GM18507 (cell line): ENCODE measurements around the gene PHLDB2.

Source experiments
- DNase-seq: peaks from one replicate; pipeline ENCODE4 v3.0.0; 2011; ENCODE audit warnings: low read depth; ENCODE audit not compliant: insufficient read length; ENCODE audit errors: extremely low spot score
- FAIRE-seq: peaks from 2 replicates; lab custom pipeline; 2011; peaks lifted over from hg19 to GRCh38; lab: Jason Lieb, UNC

Gene PHLDB2

DNA sequence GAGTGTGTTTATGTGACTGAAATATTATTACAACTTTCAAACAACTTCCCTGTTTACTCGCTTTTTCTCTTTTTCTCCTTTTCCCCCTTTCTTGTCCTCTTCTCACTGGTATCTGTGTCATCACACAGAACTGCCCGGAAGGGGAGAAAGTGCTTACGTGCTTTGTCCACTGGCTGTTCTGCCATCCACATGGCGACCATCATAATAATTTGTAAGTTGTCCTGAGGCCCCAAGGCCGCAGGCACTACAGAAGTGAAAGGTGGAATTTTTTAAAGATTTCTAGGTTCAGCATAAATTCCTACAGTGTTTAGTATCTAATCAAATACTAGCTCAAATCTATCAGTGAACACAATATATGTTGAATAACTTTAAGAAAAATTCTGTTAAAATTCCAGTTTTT is 93.0 kb downstream of the PHLDB2 start:
- no peak for DNase-seq
- no peak for FAIRE-seq

GRCh38 chr3:111952866-111953450 is 93.9 kb downstream of the PHLDB2 start:
- DNase-seq, result no peak
- no peak for FAIRE-seq

- no peak for FAIRE-seq
- no peak for DNase-seq
These were observed 95.3 kb downstream of the PHLDB2 start for GRCh38 chr3:111954228-111954990.

- no peak for DNase-seq
- no peak for FAIRE-seq
These were observed 96.8 kb downstream of the PHLDB2 start for GRCh38 chr3:111955876-111956275.

DNA sequence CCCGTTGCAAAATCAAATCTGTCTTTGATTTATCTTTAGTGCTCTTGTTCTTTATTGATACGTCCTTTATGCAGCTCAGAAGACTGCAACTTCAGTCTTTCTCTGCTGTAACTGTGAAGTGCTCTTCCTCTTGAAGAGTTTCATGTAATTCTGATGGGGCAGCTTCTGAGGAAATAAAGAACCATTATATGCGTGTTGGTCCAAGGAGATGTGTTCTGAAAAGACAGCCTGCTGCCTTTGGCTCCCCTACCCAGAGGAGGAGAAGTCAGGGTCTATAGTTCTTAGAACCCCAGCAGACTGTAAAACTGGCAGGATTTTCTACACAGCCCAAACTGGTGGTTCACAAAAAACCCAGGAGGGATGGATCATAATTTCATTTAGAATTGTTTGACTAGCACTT is 97.4 kb downstream of the PHLDB2 start:
- FAIRE-seq, result no peak

GRCh38 chr3:111956995-111957734 is 98.1 kb downstream of the PHLDB2 start:
- DNase-seq (no peak), FAIRE-seq (no peak)

More for the DNA sequence above, 97.4 kb downstream of the PHLDB2 start:
- DNase-seq, result no peak

DNA sequence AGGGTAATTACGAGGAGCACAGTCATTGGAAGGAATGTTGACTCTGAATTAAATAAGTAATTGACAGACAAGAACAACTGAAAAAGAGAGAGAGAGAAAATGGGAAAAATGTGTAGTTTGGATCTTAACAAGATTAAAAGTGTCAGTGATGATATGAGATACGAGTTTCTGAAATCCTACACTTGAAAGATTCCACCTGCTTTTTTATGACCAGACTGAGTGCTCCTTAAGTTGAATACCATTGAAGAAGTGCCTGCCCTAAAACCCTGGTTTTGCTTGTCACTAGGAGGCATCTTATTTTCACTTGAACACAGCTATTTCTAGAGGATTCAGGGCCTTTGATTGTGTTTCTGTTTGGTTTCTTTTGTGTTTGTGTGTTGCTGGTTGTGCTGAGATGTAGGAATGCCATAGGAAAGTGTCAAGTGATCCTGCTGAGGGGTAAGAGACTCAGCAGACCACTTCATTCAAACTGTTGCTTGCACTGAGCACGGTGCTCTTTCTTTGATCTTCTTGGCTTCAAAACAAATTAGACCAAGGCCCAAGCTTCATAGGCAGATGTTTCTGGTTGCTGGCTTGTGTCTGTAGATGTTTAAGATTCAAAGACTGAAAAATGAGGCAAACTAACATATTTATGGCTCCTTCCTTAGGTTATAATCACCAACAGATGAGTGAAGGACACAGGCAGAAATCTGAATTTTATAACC is 102.5 kb downstream of the PHLDB2 start:
- no peak for FAIRE-seq
- DNase-seq, result no peak

GRCh38 chr3:111963424-111963823 is 104.4 kb downstream of the PHLDB2 start:
- FAIRE-seq, result no peak

DNA sequence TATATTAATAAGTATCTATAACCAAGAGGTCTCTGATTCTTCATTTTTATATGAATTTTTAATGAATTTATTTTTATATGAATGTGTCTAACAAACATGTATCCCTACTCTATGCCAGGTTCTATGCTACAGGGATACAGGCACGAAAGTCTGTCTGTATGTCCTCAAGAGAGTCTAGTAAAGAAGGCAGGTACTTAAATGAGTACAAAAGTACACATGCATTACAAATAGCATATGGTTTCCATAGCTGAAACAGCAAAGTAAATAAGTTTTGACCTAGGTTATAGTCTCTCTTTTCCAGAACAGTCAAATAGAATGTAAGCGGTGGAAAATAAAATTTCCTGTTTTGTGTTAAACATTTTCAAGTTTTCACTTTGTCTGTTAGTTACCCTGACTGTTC is 106.4 kb downstream of the PHLDB2 start:
- DNase-seq (no peak), FAIRE-seq (no peak)

More at GRCh38 chr3:111963424-111963823, 104.4 kb downstream of the PHLDB2 start:
- no peak for DNase-seq

GRCh38 chr3:111967068-111967467 is 108.0 kb downstream of the PHLDB2 start:
- no peak for FAIRE-seq
- DNase-seq, result no peak

GRCh38 chr3:111967651-111968274 is 108.7 kb downstream of the PHLDB2 start:
- peak; percentile 97 for FAIRE-seq
- DNase-seq, result peak; percentile 22

GRCh38 chr3:111968319-111969054 is 109.4 kb downstream of the PHLDB2 start:
- FAIRE-seq (no peak), DNase-seq (no peak)

DNA sequence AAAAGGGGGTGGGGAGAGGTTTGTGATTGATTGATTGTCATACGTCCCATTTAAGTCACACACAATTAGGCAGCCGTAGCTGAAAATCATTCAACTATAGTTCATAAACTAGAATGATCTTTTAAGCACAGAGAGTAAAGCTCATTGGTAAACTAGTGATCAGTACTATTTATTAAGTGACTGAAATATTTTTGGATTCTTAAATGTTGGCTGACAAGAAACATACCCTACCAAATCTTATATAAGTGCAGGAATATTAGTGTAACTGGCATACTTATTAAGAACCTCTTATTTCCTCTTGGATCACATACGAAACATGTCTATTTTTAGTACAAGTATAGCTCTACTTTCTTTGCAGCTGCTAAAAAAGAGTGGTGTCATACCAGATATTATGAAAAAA is 111.3 kb downstream of the PHLDB2 start:
- no peak for FAIRE-seq
- no peak for DNase-seq

DNA sequence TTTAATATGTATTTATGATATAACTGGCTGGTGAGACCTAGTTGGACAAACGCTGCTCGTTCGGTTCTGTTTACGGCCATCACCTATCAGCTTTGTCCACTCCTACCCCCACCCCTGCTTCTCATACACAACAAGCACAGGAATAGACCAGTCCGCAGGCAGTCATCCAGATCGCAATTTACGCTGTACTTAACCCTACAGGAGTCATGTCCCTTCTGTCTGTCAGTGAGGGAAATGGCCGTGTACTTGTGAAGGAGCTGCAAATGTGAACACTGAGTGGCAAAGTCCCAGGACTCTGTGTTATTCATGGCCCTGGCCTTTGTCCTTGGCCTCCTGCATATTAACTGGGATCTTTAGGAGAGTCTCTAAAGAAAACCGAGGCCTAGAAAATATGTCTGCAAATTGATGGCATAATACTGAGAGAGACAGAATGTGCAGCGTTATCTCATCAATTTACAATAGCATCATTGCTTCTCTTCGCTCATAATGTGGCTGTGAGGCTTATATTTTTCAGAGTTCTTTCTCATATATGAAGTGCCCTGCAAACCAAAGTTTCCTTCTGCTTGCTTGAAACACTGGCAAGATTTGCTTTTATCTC is 112.6 kb downstream of the PHLDB2 start:
- DNase-seq (no peak), FAIRE-seq (no peak)

DNA sequence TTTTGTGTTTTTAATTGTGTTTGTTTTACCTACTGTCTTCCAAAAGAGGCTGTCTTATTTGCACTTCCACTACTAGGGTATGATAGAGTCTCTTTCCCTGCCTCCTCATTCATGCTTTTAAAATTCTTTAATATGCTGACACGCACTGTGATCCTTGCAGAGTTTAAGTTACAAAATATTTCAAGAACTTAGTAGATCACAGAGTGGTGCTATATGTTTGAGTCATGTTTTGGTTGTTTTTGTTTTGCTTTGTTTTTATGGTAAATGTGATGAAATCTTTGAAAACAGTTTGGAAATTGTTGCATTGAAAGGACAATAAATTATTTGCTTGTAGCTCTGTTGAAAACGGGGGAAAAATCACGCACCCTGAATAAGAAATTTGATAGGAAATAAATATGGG is 113.8 kb downstream of the PHLDB2 start:
- FAIRE-seq, result no peak
- DNase-seq, result no peak

GRCh38 chr3:111975131-111975530 is 116.1 kb downstream of the PHLDB2 start:
- FAIRE-seq (no peak), DNase-seq (no peak)

GRCh38 chr3:111976254-111976653 is 117.2 kb downstream of the PHLDB2 start:
- FAIRE-seq (no peak), DNase-seq (no peak)

- peak; percentile 86 for DNase-seq
- peak; percentile 98 for FAIRE-seq
These were observed 119.7 kb downstream of the PHLDB2 start, which contains the start of gene ABHD10 for GRCh38 chr3:111978583-111979433. TSS of gene ABHD10 (plus strand) at chr3:111979026. CDS start at chr3:111979062, 36 bp downstream.
